HepG2 (cell line): ENCODE measurements around the gene AKT3. TPM values are rescaled to one million over a fixed set of nuclear protein-coding genes. Genes with fewer than 3 reads are reported as not detected.

Experiments
- ATAC-seq: fragments of 200-7000 bp; cut with Tn5 transposase; 3 replicates; pipeline ENCODE4 v1.9.1; 2020; ENCODE audit warnings: mild to moderate bottlenecking, moderate library complexity
- BruUV-seq: library from RNA; stranded (reverse); fragments of 400-500 nt; replicated peaks from 2 replicates; lab custom pipeline; 2021; lab: Mats Ljungman, UMichigan
- CTCF ChIA-PET: fragments of 300-600 bp; formaldehyde crosslinking; extraction: SDS; loops from one replicate; lab custom pipeline; 2021; ENCODE audit warnings: low total read pairs, inconsistent platforms, low intra/inter-chr PET ratio; lab: Yijun Ruan, JAX
- POLR2A ChIA-PET: fragments of 350-600 bp; sonication (Branson Sonifier 250); formaldehyde crosslinking; loops from one replicate; lab custom pipeline; 2020; ENCODE audit warnings: antibody characterized with exemption, inconsistent platforms; lab: Yijun Ruan, JAX
- DNase-seq: peaks from one replicate; pipeline ENCODE4 v3.0.0-alpha.2; 2015; ENCODE audit warnings: low spot score
- FAIRE-seq: peaks from 3 replicates; lab custom pipeline; 2011; peaks lifted over from hg19 to GRCh38; lab: Jason Lieb, UNC
- H2AFZ ChIP-seq: one replicate; pipeline ENCODE4 v1.6.1; 2011; ENCODE audit warnings: low read length, inconsistent platforms
- H3K27ac ChIP-seq: fragments of 300-600 bp; 3 replicates; pipeline ENCODE4 v1.8.0; 2011; ENCODE audit warnings: mixed run types, mild to moderate bottlenecking, mixed read lengths, low read length, inconsistent platforms; ENCODE audit not compliant: insufficient read depth; ENCODE audit errors: extremely low read length
- H3K27me3 ChIP-seq, 2 experiments: fragments of 200-600 bp in 1 of 2; 2 replicates in 1 of 2; 3 replicates in 1 of 2; pipeline versions ENCODE4 v1.6.0 to v1.8.0; 2011; ENCODE audit warnings: low read length in 2 of 2, mild to moderate bottlenecking in 2 of 2, moderate library complexity in 2 of 2, inconsistent platforms in 1 of 2; ENCODE audit not compliant: insufficient read depth in 2 of 2, control insufficient read depth in 1 of 2
- H3K36me3 ChIP-seq, 2 experiments: fragments of 200-600 bp in 1 of 2; replicated peaks in 1 of 2; 2 replicates in 1 of 2; 3 replicates in 1 of 2; pipeline versions ENCODE4 v1.5.1 to v1.8.0; 2011; ENCODE audit warnings: low read length in 2 of 2, inconsistent platforms in 1 of 2; ENCODE audit not compliant: insufficient read depth in 2 of 2, control insufficient read depth in 1 of 2
- H3K4me1 ChIP-seq: 2 replicates; pipeline ENCODE4 v1.5.1; 2012; ENCODE audit warnings: low read length, inconsistent platforms; ENCODE audit not compliant: insufficient read depth
- H3K4me2 ChIP-seq: 2 replicates; pipeline ENCODE4 v1.6.0; 2011; ENCODE audit warnings: low read depth, low read length, inconsistent platforms
- H3K4me3 ChIP-seq, 3 experiments: fragments of 200-600 bp in 1 of 3; sonication (generic), shearing (Covaris generic) in 1 of 3; replicated peaks in 1 of 3; 2 replicates each; pipeline ENCODE4 v1.5.1; 2011 to 2016; ENCODE audit warnings: low read length in 3 of 3, inconsistent platforms in 2 of 3, low read depth in 2 of 3, mild to moderate bottlenecking in 2 of 3, control low read depth in 1 of 3, mixed read lengths in 1 of 3; ENCODE audit not compliant: insufficient read depth in 1 of 3
- H3K79me2 ChIP-seq: one replicate; pipeline ENCODE4 v1.6.1; 2011; ENCODE audit warnings: low read length, inconsistent platforms; ENCODE audit not compliant: insufficient read depth
- H3K9ac ChIP-seq: 2 replicates; pipeline ENCODE4 v1.6.0; 2011; ENCODE audit warnings: mild to moderate bottlenecking, low read depth, low read length, inconsistent platforms; ENCODE audit not compliant: insufficient read depth
- H3K9me3 ChIP-seq: 2 replicates; pipeline ENCODE4 v1.5.1; 2012; ENCODE audit warnings: mild to moderate bottlenecking, low read length
- H4K20me1 ChIP-seq: 2 replicates; pipeline ENCODE4 v1.6.0; 2011; ENCODE audit warnings: inconsistent platforms, mild to moderate bottlenecking, low read length, moderate library complexity; ENCODE audit not compliant: insufficient read depth
- CREM ChIP-seq, 2 experiments: sonication (generic) in 1 of 2; formaldehyde crosslinking in 1 of 2; IDR thresholded peaks; 2 replicates each; pipeline versions ENCODE4 v1.4.0 to v1.6.1; 2016 to 2020; ENCODE audit warnings: antibody characterized with exemption in 1 of 2, mild to moderate bottlenecking in 1 of 2, missing genetic modification reagents in 1 of 2
- POLR2G ChIP-seq: fragments of 200-400 bp; formaldehyde crosslinking; IDR thresholded peaks from 2 replicates; pipeline ENCODE4 v1.6.1; 2018; ENCODE audit warnings: mild to moderate bottlenecking, low read depth, low read length, moderate library complexity
- SP140L ChIP-seq: sonication (generic); formaldehyde crosslinking; IDR thresholded peaks from 2 replicates; pipeline ENCODE4 v1.4.0; 2020; ENCODE audit warnings: missing genetic modification reagents, borderline replicate concordance
- ZBTB34 ChIP-seq: sonication (generic); formaldehyde crosslinking; IDR thresholded peaks from 2 replicates; pipeline ENCODE4 v1.8.0; 2022; ENCODE audit warnings: mild to moderate bottlenecking, missing genetic modification reagents
- ZFP36 ChIP-seq: fragments of 150-350 bp; IDR thresholded peaks from 2 replicates; pipeline ENCODE4 v1.6.1; 2018; ENCODE audit warnings: borderline replicate concordance, low read length, low read depth; ENCODE audit not compliant: partially characterized antibody
- ZNF274 ChIP-seq: sonication (generic); formaldehyde crosslinking; IDR thresholded peaks from 2 replicates; pipeline ENCODE4 v1.5.1; 2020; ENCODE audit warnings: mild to moderate bottlenecking, missing genetic modification reagents
- ZNF281 ChIP-seq: sonication (generic); formaldehyde crosslinking; IDR thresholded peaks from 2 replicates; pipeline ENCODE4 v1.4.0; 2020; ENCODE audit warnings: missing genetic modification reagents, borderline replicate concordance
- ZNF318 ChIP-seq: sonication (generic); formaldehyde crosslinking; IDR thresholded peaks from 2 replicates; pipeline ENCODE4 v1.4.0; 2020; ENCODE audit warnings: mild to moderate bottlenecking, missing genetic modification reagents
- ZNF782 ChIP-seq: sonication (generic); formaldehyde crosslinking; IDR thresholded peaks from 2 replicates; pipeline ENCODE4 v1.4.0; 2020; ENCODE audit warnings: missing genetic modification reagents, mild to moderate bottlenecking, borderline replicate concordance
- ZSCAN21 ChIP-seq: sonication (generic); formaldehyde crosslinking; IDR thresholded peaks from 2 replicates; pipeline ENCODE4 v1.8.0; 2022; ENCODE audit warnings: mild to moderate bottlenecking, missing genetic modification reagents, moderate library complexity, borderline replicate concordance
- WGBS: methylation state at CpG from one replicate; pipeline ENCODE4 v1.1.6; 2017; ENCODE audit warnings: low lambda C conversion rate; 5-methylcytosine and 5-hydroxymethylcytosine counted together
- in situ Hi-C: cut with HindIII; loops from 2 replicates; pipeline ENCODE4 v1.10.0; 2017; ENCODE audit warnings: low pct_unique_long_range_greater_than_20kb; ENCODE audit not compliant: extremely low pct_ligation_motif_present
- intact Hi-C: fragments of 100-400 bp; cut with micrococcal nuclease; formaldehyde crosslinking; loops from one replicate; pipeline ENCODE4 v1.10.0; 2022; ENCODE audit not compliant: unreplicated experiment
- polyA plus RNA-seq, 8 experiments: library from polyadenylated mRNA; depleted of rRNA in 3 of 8; stranded (reverse) in 7 of 8; unstranded in 1 of 8; fragments of >200 nt; fragmentation: Illumina TruSeq in 4 of 8; extraction: Trizol in 4 of 8; gene quantifications; 2 replicates each; pipeline versions ENCODE4 v1.2.1 to v1.2.3, GENCODE V29; 2011 to 2016; ENCODE audit warnings: low read depth in 4 of 8, missing spikeins in 1 of 8, mixed read lengths in 1 of 8; ENCODE audit not compliant: insufficient read depth in 1 of 8
- total RNA-seq, 5 experiments: library from RNA; depleted of rRNA; stranded (reverse); fragments of >200 nt; fragmentation: Illumina TruSeq; extraction: Trizol; gene quantifications; 2 replicates each; pipeline ENCODE4 v1.2.3, GENCODE V29; 2016; ENCODE audit warnings: low read depth in 1 of 5

AKT3 gene
- total and polyA plus RNA-seq, 2 of the 13 experiments (the other 11 are each of a cell fraction or from before 2014, with no cell fraction given) = 0.07 TPM

DNA sequence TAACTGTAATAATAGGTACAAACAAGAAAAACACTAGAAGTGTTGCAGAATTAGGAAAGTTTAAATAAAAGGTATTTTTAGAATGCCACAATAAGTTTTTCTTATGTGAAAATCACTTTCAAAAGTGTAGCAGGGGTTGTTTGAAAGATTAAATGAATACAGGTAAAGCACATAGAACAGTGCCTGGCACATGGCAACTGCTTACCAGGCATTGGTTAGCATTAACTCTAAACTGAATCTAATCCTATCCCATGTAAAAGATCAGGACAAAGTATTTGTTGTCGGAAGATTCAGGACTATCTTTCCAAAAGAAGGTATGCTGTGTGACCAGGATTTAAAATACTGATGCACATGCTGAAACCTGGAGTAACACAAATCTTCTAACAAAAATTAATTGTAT, 3.3 kb downstream of the AKT3 start (continued):
- TF ChIP-seq ZNF281 (CRISPR knock-in tag) = no peak

- Histone ChIP-seq H3K36me3 (no peaks in the 10 kb centered on the region), H4K20me1 (no peaks in the 10 kb centered on the region), H3K27me3 (peaks cover under 1 to 18% of the 10 kb centered on the region in 2 experiments; a peak in 4 of 5 replicates), H3K9ac (no peak overlapping the region), H3K79me2 (no peaks in the 10 kb centered on the region), H2AFZ (no peak overlapping the region), H3K4me3 (no peak overlapping the region), H3K27ac (no peak overlapping the region), H3K9me3 (no peaks in the 10 kb centered on the region), H3K4me1 (peaks cover 1% of the 10 kb centered on the region; the same call in 1 of the 2 replicates), H3K4me2 (no peak overlapping the region)
- CTCF ChIA-PET = no interaction called here
- no peak for FAIRE-seq
- WGBS = 0% methylated on average over 2 of the region's 2 CpGs
- in situ Hi-C loops = no loop called here
- POLR2A ChIA-PET = no interaction called here
- no peak for ATAC-seq
- DNase-seq = no peak
- intact Hi-C loops = no loop called here
- no TSS peak for BruUV-seq
- TF ChIP-seq ZNF318 (CRISPR knock-in tag) = no peak
- TF ChIP-seq POLR2G = no peak
- no peak for TF ChIP-seq ZBTB34 (CRISPR knock-in tag)
- TF ChIP-seq ZNF782 = no peak
- no peak for TF ChIP-seq ZSCAN21 (CRISPR knock-in tag)
- TF ChIP-seq ZNF274 (CRISPR knock-in tag) = no peak
- no peak for TF ChIP-seq SP140L (CRISPR knock-in tag)
- no peak for TF ChIP-seq ZFP36
- no peak for TF ChIP-seq CREM (IDR thresholded peaks at IDR 0.05)
- TF ChIP-seq CREM (CRISPR knock-in tag; IDR thresholded peaks at IDR 0.05) = no peak
These were observed 4.2 kb downstream of the AKT3 start for GRCh38 chr1:243845888-243846287.
